Urothelium cell line (cell line): ENCODE measurements around the gene LAMTOR4.

ENCODE experiments used
- DNase-seq: peaks from one replicate; pipeline ENCODE4 v3.0.0; 2011; ENCODE audit warnings: low spot score, mixed read lengths
- FAIRE-seq: peaks from 2 replicates; lab custom pipeline; 2011; peaks lifted over from hg19 to GRCh38; lab: Jason Lieb, UNC

LAMTOR4 gene

GRCh38 chr7:100148559-100149328 is at the start of gene LAMTOR4:
TSS of gene LAMTOR4 (plus strand) at chr7:100148918. CDS start at chr7:100148973, 55 bp downstream.
- peak; percentile 100 for DNase-seq

GRCh38 chr7:100099452-100099851 is 49.3 kb upstream of the LAMTOR4 start:
- FAIRE-seq = no peak
- DNase-seq = no peak

More at GRCh38 chr7:100148559-100149328, at the start of gene LAMTOR4:
- peak; percentile 98 for FAIRE-seq

- FAIRE-seq (peak; percentile 92), DNase-seq (peak; percentile 98)
These were observed 48.2 kb upstream of the LAMTOR4 start for GRCh38 chr7:100100420-100101015.

GRCh38 chr7:100101016-100101862 is 47.5 kb upstream of the LAMTOR4 start, which contains the start of the genes AP4M1 and MCM7:
TSS of gene AP4M1 (plus strand) at chr7:100101643. CDS start at chr7:100101715, 72 bp downstream.
TSS of gene MCM7 (minus strand) at chr7:100101397. CDS start at chr7:100101294, 103 bp downstream.
- peak; percentile 100 for DNase-seq
- peak; percentile 96 for FAIRE-seq

GRCh38 chr7:100102950-100103840 is 45.5 kb upstream of the LAMTOR4 start:
- DNase-seq (no peak), FAIRE-seq (no peak)

- FAIRE-seq = no peak
- no peak for DNase-seq
These were observed 43.2 kb upstream of the LAMTOR4 start for GRCh38 chr7:100105534-100105933.

GRCh38 chr7:100106633-100107032 is 42.1 kb upstream of the LAMTOR4 start:
- no peak for FAIRE-seq
- DNase-seq = no peak

- no peak for DNase-seq
- peak; percentile 5 for FAIRE-seq
These were observed 41.5 kb upstream of the LAMTOR4 start for GRCh38 chr7:100107125-100107737.

GRCh38 chr7:100107890-100108289 is 40.8 kb upstream of the LAMTOR4 start:
- no peak for FAIRE-seq
- DNase-seq = no peak

- FAIRE-seq = peak; percentile 73
These were observed 39.1 kb upstream of the LAMTOR4 start for GRCh38 chr7:100109521-100110163.

GRCh38 chr7:100111156-100111555 is 37.6 kb upstream of the LAMTOR4 start:
- DNase-seq (no peak), FAIRE-seq (no peak)

More at GRCh38 chr7:100109521-100110163, 39.1 kb upstream of the LAMTOR4 start:
- no peak for DNase-seq

GRCh38 chr7:100111914-100112313 is 36.8 kb upstream of the LAMTOR4 start:
- no peak for FAIRE-seq
- DNase-seq = no peak

GRCh38 chr7:100115026-100115425 is 33.7 kb upstream of the LAMTOR4 start:
- DNase-seq (no peak), FAIRE-seq (no peak)

- DNase-seq (no peak), FAIRE-seq (no peak)
These were observed 30.2 kb upstream of the LAMTOR4 start for GRCh38 chr7:100118388-100119071.

- DNase-seq (peak; percentile 100), FAIRE-seq (peak; percentile 79)
These were observed 29.4 kb upstream of the LAMTOR4 start, which contains the start of the genes CNPY4 and TAF6 for GRCh38 chr7:100119072-100119969. TSS of gene CNPY4 (plus strand) at chr7:100119634. CDS start at chr7:100119745, 111 bp downstream. TSS of gene TAF6 (minus strand) at chr7:100119358. CDS start at chr7:100114209, 5,149 bp downstream.

GRCh38 chr7:100119970-100120732 is 28.6 kb upstream of the LAMTOR4 start:
- FAIRE-seq = no peak
- DNase-seq = peak; percentile 89

- FAIRE-seq (no peak), DNase-seq (no peak)
These were observed 28.0 kb upstream of the LAMTOR4 start for GRCh38 chr7:100120733-100121036.
